Urothelium cell line (cell line): Measurements from ENCODE around the gene SLCO4A1.

ENCODE experiments used
- DNase-seq: peaks from one replicate; pipeline ENCODE4 v3.0.0; 2011; ENCODE audit warnings: low spot score, mixed read lengths
- FAIRE-seq: peaks from 2 replicates; lab custom pipeline; 2011; peaks lifted over from hg19 to GRCh38; lab: Jason Lieb, UNC

The SLCO4A1 gene

DNA sequence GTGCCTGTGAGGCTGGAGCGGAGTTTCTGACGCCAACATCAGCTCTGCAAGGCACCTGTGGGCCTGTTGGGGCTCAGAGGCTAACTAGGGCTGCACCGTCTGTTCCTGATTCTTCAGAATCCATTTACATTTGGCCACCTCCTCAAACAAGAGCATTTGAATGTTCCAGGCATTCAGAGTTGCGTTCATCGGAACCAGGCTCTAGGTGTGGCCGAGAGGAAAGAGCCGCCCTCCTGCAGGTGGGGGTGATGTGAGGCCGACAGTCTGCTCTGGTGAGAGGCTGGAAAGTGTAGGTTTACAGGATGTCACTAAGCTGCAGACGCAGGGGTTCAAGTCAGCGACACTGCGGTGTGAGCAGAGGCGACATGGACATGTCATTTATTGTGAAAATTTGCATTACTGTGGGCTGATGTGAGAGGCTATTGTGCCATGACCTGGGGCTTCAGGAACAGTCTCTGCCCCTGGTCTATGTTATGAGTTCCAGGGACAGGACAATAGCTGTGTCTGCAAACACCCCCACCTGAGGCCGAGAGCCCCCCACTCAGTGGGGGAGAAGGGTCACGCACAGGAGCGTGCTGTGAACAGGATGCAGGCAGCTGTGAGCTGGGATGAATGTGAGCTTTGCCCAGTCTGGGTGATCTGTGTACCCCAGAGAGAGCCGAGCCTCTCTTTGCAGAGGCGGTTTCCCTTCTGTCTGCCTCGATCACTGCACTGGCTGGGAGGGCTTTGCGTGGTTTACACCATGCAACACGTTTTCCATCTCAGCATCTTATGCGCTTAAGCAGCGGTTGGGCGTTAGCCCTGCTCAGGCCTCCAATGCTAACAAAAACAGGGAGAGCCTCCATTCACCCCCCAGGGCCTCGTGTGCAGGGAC, 21.1 kb downstream of the SLCO4A1 start:
- DNase-seq: no peak
- no peak for FAIRE-seq

DNA sequence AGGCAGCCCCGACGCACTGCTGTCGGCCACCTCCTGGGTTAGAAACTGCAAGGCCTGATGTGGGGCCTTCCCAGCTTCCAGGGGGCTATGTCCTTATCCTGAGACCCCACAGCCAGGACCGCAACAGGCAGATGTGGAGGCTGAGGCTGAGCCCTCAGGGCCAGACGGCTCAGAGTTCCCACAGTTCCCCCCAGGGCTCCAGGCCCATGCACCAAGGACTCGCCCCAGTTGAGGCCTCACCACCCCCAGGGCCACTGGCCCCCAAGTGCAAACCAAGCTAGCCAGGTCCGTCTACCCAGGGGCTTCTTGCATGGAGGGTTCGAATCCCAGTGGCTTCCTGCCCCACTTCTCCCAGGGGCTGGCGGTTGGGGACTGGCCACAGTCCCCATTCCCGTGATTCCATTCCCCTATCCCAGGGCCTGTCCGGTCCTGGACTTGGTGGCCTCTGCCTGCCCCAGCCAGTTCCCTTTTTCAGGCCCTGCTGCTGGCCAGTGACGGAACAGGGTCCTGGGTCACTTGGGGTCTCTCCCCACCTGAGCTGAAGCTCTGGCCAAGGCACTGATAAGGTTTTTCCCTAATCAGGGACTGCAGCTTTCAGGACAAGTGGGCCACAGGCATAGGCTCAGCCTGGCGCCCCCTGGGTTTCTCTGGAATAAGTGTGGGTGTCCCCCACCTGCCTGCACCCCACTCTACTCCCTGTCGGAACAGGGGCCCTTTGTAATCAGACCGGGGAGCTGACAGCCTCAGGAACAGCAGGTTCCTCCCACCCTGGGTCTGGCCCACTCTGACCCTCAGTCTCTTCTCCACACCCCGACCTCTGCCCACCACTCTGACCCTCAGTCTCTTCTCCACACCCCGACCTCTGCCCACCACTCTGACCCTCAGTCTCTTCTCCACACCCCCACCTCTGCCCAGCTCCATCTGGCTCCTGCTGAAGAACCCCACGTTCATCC, 22.0 kb downstream of the SLCO4A1 start:
- DNase-seq (no peak), FAIRE-seq (peak; percentile 30)

DNA sequence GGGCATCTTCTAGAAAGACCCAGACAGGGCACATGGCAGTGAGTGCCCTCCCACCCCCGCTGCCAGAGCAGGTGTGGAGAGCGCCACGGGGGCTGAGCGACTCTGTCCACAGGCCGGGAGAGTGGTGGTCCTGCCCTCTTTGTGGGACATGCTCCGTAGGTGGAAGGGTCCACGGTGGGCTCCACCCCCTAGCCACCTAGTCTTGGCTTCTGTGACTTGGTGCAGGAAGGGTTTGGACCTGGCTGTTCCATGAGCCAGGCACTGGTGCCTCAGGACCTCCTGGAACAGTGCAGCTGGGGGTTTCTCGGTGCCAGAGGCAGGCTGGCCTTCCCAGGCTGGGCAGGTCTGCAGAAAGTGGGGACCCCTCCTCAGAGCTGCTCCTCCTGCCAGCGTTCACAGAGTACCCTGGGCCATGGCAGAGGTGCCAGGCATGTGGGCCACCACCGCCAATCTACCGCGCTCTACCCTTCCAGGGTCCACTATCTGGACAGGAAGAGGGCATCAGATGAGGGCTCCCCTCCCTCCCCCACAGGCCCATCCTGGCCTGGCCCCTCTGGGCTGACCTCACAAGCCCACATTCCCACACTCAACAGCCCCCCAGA, 23.0 kb downstream of the SLCO4A1 start:
- FAIRE-seq: no peak
- no peak for DNase-seq

DNA sequence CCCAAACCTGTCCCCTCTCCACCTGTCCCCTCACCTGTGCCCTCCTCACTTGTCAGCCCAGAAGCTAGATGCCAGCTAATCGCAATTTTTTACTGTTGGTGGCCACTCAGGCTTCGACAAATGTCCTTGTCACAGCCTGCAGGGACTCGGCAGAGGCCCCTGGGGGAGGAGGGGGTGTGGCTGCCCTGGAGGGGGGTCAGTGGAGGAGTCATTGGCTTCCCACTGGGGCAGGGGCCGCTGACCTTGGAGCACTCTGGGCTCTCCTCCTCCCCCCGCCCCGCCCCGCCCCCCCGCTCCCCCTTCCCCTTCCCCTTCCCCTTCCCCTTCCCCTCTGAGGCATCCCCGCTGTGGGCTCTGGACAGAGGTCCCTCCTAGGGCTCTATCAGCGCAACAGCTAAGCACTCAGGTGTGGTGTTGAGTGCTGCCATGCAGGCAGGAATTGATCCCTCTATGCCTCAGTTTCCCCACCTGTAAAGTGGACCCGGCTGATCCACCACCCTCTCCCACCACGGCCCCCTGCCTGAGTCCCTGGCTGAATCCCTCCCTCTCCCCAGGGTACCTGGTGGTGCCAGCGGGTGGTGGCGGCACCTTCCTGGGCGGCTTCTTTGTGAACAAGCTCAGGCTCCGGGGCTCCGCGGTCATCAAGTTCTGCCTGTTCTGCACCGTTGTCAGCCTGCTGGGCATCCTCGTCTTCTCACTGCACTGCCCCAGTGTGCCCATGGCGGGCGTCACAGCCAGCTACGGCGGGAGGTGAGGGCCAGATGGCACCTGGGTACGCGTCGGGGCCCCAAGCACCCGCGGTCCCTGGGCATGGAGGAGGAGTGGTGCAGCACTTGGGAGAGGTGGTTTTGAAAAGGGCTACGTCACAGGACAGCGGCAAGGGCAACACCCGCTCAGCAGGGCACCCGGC, 23.8 kb downstream of the SLCO4A1 start:
- DNase-seq: no peak
- no peak for FAIRE-seq

DNA sequence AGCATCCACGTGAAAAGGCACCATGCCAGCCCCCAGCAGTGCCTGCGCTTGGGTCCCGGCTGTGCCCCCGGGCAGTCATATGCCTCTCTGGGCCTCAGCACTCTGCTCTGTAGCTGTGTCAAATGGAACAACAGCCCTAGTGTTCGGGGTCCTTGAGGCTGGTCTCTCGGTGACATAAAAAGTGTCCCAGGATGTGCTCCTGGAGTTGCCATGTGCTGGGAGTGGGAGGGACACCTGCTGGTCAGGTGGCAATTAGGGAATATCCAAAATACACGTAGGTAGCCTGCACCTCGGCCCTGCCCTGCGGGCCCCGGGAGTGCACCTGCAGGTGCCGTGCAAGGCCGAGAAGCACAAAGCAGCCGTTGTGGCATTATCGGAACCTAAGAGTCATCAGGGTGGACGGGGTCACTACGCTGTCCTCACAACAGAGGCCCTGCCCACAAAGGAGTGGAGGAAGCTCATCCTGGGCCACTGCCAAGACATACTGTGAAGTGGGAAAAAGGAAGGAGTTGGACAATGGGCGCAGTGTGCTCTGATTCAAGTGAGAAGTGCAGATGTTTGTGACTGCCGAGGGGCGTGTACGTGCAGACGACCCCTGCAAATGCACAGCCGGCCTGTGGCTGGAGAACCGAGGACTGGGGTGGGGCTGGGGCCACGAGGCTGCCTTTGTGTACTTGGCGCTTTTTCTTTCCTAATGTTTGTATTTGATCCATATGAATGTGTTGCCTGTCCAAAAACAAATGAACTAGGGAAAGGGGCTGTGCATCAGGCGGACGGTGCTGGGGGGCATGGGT, 24.6 kb downstream of the SLCO4A1 start:
- no peak for FAIRE-seq
- peak; percentile 53 for DNase-seq

DNA sequence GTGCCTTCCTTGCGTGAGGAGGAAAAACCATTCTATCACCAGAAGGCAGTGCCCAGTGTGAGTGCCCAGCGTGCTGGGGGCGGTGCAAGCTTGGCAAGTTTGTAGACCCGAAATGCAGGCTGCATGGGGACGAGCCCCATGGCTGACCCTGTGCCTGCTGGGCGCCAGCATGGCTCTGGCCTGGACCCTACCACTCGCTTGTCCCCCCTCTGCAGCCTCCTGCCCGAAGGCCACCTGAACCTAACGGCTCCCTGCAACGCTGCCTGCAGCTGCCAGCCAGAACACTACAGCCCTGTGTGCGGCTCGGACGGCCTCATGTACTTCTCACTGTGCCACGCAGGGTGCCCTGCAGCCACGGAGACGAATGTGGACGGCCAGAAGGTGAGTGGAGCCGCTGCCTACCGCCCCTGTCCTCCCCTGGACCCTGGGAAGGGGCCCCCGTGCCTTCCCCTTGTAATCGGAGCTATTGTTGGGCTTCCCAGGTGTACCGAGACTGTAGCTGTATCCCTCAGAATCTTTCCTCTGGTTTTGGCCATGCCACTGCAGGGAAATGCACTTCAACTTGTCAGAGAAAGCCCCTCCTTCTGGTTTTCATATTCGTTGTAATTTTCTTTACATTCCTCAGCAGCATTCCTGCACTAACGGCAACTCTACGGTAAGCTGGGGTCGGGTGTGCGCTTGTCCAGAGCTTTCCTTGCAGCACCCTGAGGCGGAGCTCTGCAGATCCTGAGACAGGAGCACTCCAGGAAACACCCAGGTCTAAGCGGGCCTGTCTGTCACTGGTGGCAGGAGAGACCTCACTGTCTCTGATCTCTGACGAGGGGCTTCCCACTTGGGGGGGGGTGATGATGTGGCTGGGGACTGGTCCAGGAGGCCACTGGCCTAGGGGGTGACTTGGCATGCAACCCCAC, 25.5 kb downstream of the SLCO4A1 start:
- DNase-seq (no peak), FAIRE-seq (no peak)

DNA sequence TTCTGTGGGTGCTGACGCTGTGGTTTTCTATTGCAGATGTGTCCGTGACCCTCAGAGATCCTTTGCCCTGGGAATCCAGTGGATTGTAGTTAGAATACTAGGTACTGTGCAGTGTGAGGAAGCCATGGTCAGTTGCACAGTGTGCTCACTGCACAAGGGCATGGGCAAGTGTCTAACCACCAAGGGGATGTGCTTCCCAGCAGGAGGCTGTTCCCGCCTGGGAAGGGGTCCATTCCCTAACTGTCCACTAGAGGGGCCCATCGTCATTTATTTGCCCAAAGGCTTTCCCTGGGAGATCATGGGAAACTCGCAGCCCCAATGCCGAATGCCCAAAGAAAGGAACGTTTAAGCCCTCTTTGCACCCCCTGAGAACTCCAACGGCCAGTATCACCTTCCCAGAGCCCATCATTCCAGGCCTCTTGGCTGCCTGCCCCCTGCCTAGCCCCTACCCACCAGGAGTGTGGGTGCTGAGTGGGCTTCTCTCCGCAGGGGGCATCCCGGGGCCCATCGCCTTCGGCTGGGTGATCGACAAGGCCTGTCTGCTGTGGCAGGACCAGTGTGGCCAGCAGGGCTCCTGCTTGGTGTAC, 26.2 kb downstream of the SLCO4A1 start:
- DNase-seq: peak; percentile 93
- peak; percentile 91 for FAIRE-seq

DNA sequence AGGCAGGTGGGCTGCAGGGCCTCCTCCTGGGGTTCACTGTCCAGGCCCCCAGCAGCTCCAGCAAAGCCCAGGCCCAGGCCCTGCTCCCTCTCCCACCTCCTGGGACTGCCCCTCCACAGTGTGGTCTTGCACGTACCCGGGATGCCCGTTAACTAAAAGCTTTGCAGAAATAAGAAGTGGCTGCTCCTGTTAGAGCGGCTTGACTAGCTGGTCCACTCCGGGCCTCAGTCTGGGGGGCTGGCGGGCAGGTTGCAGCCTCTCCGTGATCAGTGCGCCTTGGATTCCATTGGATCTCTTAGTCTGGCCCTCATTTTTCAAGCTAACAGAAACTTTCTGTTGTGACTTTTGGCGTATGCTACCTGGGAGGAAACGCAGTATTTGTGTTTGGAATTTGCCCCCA, 26.9 kb downstream of the SLCO4A1 start:
- DNase-seq (no peak), FAIRE-seq (no peak)

DNA sequence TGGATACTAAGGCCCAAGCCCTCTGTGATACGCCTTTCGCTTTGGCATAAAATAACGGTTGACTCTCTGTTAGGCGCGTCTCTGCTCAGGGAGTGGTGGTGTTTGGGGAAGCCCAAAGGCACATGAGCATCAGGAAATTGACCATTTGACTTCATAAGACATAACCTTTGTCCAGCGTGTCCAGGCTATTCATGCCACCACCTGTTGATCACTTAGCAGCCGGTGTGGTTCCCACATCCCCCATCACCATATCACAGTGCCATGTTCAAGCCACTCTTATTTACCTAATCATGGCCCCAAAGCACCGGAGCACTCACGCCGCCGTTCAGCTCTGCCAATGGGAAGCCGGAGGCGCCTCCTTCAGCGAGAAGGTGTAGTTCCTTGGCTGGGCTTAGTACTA, 27.9 kb downstream of the SLCO4A1 start:
- DNase-seq (no peak), FAIRE-seq (no peak)

DNA sequence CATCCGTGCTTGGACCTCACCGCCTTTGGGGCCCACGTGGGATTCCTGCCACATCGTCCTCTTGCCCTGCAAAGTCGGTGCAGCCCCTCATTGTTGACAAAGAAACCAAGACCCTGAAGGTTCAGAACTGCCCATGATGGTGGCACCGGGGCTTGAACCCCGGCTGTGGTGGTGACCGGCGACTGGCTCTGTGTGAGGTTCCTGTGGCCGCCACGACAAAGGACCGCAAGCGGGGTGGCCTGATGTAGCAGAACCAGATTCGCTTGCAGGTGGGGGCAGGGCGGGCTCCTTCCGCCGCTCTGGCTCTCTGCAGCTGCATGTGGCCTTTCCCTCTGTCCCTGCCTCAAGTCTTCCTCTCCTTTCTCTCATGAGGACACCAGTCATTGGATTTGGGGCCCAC, 28.7 kb downstream of the SLCO4A1 start:
- FAIRE-seq: no peak
- no peak for DNase-seq

DNA sequence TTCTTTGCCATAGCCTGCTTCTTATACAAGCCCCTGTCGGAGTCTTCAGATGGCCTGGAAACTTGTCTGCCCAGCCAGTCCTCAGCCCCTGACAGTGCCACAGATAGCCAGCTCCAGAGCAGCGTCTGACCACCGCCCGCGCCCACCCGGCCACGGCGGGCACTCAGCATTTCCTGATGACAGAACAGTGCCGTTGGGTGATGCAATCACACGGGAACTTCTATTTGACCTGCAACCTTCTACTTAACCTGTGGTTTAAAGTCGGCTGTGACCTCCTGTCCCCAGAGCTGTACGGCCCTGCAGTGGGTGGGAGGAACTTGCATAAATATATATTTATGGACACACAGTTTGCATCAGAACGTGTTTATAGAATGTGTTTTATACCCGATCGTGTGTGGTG, 29.5 kb downstream of the SLCO4A1 start:
- FAIRE-seq (no peak), DNase-seq (no peak)

DNA sequence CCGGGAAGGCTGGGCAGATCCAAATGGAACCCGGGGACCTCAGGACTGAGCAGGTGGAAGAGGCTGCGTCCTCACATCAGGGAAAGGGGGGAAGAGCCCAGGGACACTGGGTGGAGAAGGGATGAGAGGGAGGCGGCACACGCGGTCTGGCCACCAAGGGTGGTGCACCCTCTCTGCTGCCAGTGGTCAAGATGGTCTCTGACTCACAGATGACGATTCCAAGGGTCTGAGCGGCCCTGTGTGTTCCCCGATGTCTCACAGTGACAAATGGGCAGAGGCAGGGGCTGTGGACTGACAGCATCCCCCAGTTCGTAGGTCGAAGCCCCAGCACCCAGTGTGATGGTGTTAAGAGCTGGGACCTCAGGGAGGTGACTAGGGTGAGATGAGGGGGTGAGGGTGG, 32.1 kb downstream of the SLCO4A1 start:
- DNase-seq: no peak
- no peak for FAIRE-seq

DNA sequence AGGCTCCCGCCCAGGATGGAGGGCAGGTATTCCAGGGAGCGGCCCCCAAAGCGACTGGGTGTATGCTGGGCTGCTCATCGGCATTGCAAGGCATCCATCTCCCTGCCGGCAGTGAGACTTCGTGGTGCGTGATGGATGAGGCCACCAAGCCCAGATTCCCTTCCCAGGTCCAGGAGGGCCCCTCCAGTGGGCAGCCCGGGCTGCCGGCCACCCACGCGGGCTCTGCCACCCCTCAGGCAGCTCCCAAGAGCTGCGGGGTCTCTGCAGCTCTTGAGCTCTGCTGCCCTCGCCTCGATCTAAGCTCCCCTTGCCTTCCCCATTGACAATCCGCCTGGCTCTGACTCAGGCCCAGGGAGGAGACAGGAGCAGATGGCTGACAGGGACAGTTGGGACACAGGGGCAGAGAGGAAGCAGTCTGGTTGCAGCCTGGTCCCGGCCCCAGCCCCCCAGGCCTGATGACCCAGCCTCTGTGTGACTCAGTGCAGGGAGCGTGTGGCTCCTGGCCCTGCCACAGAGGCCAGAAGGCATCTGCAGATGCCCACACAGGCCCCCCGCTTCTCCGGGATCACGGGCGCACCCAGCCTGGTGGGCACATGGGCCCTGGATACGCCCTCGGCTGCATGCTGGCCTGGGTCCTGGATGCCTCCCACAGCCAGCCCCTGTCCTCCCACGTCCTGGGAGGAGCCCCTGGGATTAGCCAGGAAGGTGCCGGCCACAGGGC, 33.0 kb downstream of the SLCO4A1 start:
- DNase-seq (no peak), FAIRE-seq (no peak)

DNA sequence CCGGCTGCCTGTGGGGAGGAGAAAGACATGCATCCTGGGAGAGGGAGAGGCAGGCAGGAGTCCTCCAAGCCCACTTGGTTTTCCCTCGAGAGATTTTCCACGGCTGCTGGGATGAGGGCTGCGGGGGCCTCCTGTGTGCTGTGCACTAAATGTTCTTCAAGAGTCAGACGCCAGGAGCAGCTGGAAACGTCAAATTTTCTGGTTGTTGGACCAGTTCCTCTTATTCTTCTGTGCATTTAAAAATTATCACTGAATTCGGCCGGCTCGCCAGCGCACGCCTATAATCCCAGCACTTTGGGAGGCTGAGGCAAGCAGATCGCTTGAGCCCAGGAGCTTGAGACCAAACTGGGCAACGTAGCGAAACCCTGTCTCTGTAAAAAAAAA, 33.6 kb downstream of the SLCO4A1 start:
- DNase-seq (no peak), FAIRE-seq (no peak)

DNA sequence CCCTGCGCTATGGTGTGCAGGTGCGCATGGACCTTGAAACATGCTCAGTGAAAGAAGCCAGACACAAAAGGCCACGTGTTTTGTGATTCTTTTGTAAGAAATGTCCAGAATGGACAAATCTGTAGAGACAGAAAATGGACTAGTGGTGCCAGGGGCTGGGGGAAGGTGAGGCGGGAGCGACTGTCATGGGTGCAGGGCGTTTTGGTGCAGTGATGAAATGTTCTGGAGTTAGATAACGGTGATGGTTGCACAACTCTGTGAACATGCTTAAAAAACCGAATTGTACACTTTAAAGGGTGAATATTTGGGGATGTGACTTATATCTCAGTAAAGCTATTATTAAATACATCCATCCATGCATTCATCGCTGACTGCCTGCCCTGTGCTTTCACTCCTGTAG, 34.7 kb downstream of the SLCO4A1 start:
- DNase-seq: no peak
- FAIRE-seq: no peak

DNA sequence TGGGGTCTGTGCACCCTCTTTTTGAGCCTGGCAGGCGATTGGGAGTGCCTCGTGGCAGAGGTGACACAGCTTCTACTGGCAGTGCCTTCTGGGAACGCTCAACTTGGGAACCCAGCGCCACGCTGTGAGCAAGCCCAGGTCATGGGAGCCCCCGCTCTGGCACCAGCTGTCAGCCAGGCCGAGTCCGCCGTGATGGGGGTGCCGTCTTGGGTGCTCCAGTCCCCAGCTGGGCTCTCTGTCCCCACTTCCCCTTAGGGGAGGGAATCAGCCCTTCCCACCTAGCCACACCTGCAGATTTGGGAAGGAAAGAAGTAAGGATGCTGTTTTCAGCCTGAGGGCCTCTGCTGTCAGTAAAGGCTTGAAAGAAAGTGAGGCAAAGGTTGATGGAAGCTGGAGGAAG, 35.4 kb downstream of the SLCO4A1 start:
- no peak for FAIRE-seq

DNA sequence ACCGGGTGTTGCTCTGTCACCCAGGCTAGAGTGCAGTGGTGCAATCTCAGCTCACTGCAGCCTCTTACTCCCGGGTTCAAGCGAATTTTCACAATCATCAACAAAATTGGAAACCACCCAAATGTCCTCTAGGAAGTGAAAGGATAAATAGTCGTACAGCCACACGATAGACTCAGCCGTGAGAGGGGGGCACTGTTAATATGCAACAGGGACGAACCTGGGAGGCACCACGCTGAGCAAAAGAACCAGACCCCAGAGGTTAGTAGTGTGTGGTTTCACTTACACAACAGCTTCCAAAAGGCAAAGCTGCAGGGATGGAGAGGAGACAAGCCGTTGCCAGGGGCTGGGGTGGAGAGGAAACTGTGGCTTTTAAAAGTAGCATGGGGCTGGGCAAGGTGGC, 36.2 kb downstream of the SLCO4A1 start:
- DNase-seq (no peak), FAIRE-seq (no peak)

More for the DNA sequence above, 35.4 kb downstream of the SLCO4A1 start:
- no peak for DNase-seq
